RPMI7951 (cell line): ENCODE measurements around the gene NFIA. TPM values are rescaled to one million over a fixed set of nuclear protein-coding genes. Genes with fewer than 3 reads are reported as not detected.
A peak's percentile ranks its signal among the peaks of the same experiment; 100 is the strongest.
"Not testable (repeated sequence)": the region's sequence is repeated elsewhere in the genome, so short reads cannot be mapped to it uniquely, and the experiment has no call there.

Experiments
- DNase-seq: peaks from one replicate; pipeline ENCODE4 v3.0.0-alpha.2; 2012; ENCODE audit warnings: low read depth
- total RNA-seq: library from RNA; depleted of rRNA; stranded (reverse); fragments of >200 nt; shearing (Covaris generic); gene quantifications from 2 replicates; pipeline ENCODE4 v1.2.3, GENCODE V29; 2014

Gene NFIA
- total RNA-seq, 1 experiment from 2014 or later: 3.0 TPM

- DNase-seq: no peak
Measured at GRCh38 chr1:61058483-61059245, 23.7 kb upstream of the NFIA start.

GRCh38 chr1:61061601-61062000 lies 20.8 kb upstream of the NFIA start:
- not testable (repeated sequence) for DNase-seq

DNA sequence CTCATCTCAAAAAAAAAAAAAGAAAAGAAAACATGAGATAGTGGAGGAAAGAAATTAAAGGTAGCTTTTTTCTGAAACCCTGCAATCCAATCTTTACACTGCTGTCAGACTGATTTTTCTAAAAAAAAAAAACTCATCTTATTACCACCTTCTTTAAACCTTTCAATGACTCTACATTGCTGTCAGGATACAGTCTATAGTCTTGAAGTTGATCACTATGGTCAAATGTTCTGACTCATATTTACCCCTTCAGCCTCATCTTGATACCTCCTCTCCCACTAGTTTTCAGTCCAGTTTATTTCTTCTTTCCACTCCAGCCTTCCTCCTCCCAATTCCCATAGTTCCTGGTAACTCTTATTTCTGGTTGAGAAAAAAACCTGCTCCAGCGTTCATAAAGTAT lies 17.7 kb upstream of the NFIA start:
- DNase-seq: no peak

GRCh38 chr1:61067446-61068019 lies 14.8 kb upstream of the NFIA start:
- no peak for DNase-seq

DNA sequence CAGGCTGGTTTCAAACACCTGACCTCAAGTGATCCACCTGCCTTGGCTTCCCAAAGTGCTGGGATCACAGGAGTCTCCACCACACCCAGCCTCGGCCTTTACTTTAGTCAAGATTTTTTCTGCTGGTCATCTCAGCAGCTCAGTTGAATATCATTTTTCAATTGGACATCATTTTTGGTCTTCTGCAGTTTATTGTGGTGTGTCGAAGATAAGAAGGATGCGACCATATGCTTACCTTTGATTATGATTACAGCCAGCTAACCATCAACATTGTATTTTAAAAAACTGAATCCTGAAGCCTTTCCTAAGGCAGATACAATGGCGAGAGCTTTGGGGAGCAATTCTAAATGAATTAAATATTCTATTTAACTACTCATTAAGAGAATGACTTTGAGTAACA lies 12.3 kb upstream of the NFIA start:
- DNase-seq: no peak

GRCh38 chr1:61071205-61072130 lies 10.9 kb upstream of the NFIA start:
- no peak for DNase-seq

GRCh38 chr1:61073871-61074270 lies 8.5 kb upstream of the NFIA start:
- no peak for DNase-seq

GRCh38 chr1:61075833-61076232 lies 6.5 kb upstream of the NFIA start:
- DNase-seq: not testable (repeated sequence)

DNA sequence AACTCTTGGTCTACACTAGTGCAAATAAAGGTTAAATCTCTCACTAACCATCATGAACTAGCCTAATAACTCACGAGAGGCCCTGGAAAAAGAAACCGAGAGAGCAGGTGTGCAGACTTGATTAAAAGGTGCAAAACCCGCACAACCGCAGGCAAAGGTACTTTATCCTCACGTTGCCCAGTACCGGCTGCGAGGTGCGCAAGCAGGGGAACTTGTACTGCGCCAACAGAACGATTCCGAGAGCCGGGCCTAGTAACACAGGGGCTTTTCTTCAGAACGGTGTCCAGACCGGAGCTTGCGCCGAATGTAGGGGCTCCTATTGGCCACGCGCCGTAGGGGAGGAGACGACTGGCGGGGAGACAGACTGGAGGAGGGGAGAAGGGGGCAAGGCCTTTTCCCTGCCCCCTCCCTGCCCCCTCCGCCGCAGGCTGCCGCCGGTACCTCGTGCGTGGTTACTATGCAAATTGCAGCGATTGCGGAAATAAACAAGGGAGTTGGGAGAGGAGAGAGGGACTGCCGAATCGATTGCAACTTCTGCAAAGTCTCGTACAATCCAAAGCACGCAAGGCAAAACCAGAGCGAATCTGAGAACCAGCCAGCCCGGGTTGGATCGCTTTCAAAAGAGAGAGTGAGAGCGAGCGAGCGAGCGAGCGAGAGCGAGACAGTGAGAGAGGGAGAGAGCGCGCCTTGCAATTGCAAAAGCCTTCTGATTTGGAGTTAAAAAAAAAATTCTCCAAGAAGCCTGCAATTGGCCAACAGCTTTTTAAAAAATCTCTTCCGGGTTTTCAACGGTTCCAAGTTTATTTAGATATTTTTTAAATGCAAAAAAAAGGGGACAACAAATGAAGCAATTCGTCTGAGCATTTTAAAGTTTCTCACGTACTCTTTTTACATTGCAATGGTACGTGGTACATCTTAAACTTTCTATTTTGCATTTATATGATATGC lies 5.4 kb upstream of the NFIA start:
- DNase-seq: peak; percentile 84

- peak; percentile 100 for DNase-seq
Measured at GRCh38 chr1:61077676-61078541, 4.5 kb upstream of the NFIA start.

DNA sequence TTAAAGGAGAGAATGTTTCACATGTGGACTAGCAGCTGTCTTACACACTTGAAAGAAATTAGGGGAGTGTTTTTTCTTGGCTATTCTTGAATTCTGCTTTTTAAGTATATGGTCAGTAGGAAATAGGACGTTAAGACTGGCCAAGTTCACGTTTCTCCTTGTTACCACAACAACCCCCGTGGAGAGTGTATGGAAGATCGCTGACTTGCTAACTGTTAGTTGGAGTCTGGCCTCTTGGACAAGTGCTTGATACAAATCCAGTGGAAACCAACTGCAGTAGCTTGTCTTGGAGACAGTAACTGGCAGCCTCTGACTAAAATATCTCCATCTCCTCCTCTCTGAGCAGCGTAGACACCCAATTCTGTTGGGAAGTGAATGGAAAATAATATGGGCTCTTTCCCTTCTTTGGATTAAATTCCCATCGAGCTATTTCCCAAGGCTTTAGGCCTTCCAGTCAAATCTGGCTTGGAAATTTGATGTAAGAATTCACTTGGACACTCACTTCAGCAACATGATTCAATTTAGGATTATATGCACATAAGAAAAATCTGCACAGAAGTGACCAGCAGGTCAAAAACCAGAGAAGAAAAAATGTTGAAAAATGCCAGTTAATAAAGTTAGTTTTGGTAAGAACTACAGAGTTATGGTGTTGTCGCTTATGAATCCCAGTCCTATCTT lies 3.6 kb upstream of the NFIA start:
- DNase-seq: no peak

DNA sequence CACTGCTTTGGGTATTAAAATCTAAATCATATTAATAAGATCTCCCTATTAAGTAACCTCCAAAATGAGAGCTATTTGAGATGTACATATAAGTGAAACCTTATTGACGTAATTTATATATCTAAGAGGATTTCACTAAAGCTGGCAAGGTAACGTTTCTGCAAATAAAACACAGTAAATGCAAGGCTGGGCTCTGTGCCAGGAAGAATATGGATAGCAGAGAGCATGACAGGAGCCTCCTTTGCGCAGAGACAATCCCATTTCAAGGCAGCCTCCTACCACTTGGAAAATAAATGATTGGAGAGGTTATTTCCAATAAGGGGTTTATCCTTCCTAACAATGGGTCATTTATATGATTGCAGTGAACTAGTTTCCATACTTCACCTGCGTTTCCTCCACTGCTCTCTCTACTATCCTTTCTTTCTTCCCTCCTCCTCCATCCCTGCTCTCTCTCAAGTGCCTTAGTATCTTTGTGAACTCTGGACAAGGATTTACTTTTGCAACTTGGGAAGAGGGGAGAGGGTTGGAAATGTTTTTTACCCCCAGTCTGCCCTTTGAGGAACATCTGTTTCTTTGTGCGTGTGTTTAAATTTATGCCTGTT lies 3.0 kb upstream of the NFIA start:
- no peak for DNase-seq

- peak; percentile 84 for DNase-seq
Measured at GRCh38 chr1:61079898-61080336, 2.4 kb upstream of the NFIA start.

DNA sequence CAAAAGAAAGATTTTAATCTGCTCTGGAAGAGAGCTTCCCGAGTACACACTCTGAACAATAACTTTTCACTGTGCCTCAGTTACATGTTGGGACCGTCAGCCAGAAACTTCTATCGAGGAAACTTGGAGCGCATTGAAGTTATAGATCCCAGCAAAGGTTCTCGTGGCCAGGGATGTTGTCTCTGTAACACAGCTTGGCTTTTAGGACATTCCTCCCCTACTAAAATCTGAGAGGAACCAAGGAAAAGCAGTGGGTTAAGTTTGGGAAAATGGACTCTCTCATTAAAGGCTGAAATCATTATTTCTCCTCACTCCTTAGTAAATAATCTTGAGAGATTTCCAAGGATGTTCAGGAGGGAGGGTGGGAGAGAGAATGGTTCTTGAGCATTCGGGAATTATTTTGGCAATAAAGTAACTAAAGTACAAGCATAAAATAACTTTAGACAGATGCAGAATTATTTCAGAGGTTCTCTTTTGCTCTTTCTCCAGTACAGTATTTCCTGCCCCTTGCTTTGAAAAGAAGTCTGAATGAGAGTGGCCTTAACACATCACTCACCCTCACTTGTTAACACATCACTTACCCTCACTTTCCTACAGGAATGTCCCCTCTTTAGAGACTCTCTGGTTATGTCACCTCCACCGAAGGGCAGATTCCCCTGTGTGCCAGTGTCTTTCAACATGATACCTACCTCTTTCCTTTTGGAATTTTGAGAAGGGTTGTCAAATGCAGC lies 1.8 kb upstream of the NFIA start:
- no peak for DNase-seq

DNA sequence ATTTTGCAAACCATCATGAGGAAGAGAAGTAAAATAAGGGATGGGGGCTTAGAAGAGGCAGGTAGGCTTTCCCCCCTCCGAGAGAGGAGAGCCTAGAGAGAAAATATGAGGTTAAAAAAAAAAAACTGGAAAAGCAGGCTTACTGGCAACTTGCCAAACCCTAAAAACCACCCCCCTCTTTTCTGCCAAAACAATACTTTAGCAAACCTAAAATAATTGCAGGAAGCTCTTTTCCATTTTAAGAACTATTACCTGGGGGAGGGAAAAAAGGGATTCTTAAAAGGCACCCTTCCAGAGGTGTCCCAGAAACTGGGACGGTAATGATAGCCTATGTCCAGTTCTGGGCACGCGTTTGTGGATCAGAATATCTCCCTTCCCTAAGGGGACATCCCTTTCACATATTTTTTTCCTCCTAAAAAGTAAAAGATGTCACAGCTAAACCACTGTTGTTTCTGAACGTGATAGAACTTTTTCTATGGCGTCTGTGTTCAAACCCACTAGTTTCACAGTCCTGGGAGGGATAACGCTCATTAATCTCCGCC lies 1.1 kb upstream of the NFIA start:
- no peak for DNase-seq

DNA sequence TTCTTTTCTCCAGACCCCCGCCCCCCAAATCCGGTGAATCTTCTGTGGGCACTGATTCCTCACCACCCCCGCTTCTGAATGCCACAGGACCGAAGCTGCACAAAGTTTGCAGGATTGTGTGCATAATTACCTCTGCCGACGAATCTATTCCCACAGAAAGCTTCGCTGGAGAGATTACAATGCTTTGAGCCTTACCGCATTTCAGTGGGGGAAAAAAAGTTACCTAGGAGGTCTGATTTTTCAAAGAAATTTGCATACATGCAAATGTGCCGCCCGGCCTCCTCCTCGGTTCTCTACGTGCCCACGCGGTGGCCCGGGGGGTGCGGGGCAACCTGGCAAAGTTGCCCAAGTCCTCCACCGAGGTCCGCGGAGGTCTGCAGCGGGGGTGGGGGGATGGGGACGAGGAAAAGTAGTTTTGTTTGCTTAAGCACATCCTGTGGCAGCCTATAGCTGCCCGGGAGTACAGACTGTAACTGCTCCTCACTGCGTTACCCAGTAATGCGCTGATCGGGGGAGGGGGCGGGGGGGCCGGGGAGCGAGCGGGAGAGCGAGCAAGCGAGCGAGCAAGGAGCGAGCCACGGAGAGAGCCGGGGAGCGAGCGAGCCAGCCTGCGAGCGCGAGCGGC lies 563 bp upstream of the NFIA start:
- peak; percentile 6 for DNase-seq

DNA sequence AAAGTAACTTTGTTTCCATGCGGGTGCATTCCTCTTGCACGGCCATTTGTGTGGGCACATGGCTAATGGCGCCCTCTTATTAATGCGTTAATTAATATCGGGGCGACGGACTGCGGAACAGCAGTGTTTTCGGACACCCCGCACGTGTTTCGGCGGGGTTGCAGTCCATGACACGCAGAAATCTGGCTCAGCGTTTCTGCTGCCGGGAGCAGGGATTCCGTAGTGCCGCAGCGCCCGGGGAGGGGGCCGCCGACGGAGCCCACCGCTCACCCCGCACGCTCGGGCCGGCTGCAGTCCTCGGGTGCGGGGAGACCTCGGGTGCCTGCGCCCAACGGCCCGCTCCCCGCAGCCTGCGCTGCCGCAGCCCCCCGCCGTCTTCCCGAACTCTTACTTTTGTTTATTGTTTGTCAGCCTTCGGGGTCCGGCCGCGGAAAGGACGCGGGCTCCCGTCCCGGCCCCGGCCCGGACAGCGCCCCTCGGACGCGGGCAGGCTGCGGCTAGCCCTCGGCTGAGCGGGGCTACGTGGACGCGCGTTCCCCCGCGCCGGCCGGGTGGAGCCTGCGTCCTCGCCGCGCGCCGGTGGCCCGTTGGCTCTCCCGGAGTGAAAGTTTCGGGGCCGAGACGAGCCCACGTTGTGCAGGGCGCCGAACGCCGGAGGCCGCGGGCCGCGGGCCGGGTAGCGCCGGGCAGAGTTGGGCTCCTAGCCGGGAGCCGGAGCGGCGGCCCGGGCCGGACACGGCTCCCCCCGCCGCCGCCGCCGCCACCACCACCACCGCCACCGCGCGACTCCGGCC lies 849 bp downstream of the NFIA start:
- DNase-seq: peak; percentile 24
